GM18909 (cell line): ENCODE measurements around the gene ITPR2.

Experiments used
- ATAC-seq: cut with Tn5 transposase; IDR thresholded peaks from one replicate; pipeline ENCODE4 v1.9.1; 2021; ENCODE audit warnings: mild to moderate bottlenecking; ENCODE audit not compliant: unreplicated experiment, poor library complexity

Gene ITPR2

DNA sequence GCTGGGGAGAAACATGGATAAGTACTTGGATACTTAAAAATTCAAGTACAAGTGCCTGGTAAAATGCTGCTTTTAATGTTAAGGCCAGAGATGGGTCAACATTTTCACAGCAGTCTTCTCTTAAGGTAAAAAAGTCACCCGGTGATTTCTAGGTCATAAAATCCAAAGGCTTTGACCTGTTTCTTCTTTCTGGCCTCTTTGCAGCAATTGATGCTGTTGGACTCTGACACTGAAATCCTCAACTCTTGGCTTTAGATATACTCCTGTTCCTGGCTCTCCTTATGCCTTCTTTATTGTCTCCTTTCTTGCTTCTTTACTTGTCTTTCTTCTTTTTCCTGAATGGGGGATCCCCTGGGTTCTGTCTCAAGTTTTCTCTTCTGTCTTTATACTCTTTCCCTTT, 448.5 kb downstream of the ITPR2 start:
- no peak for ATAC-seq

DNA sequence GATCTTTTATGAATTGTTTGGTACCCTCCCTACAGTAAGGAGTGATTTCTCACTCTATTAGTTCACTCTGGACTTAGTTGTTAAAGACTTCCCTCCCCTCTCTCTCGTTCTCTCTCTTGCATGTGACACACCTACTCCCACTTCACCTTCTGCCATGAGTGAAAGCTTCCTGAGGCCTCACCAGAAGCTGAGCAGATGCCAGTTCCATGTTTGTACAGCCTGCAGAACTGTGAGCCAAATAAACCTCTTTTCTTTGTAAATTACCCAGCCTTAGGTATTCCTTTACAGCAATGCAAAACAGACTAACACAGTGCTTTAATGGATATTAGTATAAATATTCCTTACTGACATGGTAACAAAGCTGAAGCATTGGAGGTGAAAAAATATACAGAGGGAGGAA, 450.0 kb downstream of the ITPR2 start:
- no peak for ATAC-seq

DNA sequence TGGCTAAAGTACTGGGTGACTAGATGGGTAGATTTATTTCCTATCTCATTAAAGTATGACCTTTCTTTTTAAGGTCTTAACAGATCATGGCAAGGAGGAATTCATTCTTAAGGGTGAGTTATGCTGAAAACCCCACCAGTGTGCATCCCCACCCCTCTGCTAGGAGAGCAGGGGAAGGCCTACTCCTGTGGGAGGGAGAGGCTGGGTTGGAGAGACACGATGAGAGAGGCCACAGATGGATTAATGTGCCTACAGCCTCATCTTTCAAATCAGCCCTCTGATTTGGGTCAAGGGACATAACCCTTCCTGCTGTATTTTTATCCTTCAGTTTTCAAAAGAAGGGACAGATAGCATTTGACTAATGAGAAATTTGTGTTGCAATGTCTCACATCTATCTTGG, 452.1 kb downstream of the ITPR2 start:
- no peak for ATAC-seq

DNA sequence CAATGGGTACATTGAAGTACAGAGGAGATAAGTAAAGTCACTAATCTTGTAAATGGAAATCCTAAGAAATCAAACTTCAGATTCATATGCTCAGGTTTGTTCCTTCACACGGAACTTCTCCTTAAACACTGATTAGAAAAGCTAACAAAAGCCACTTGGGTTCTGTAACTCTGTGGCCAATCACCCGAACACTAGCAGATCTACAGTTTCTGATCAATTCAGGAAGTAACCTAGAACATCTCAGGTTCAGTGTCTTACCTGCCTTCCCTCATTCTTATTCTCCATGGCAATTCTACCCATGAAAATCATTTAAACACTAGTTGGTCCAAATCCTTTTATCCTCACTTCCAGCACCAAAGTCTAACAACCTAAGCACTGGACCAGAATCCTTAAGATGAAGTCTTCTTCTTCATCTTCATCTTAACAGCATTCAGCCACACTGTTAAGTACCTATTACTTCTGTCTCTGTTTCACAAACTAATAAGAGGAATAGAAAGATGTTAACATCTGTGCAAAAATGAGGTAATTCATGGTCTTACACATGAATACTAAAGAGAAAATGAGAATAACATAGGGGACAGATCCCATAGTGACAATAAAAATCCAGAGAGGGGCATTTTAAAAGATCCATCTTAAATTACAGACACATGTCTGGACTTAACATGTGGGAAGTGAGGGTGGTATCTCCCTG, 453.1 kb downstream of the ITPR2 start:
- ATAC-seq, result no peak

DNA sequence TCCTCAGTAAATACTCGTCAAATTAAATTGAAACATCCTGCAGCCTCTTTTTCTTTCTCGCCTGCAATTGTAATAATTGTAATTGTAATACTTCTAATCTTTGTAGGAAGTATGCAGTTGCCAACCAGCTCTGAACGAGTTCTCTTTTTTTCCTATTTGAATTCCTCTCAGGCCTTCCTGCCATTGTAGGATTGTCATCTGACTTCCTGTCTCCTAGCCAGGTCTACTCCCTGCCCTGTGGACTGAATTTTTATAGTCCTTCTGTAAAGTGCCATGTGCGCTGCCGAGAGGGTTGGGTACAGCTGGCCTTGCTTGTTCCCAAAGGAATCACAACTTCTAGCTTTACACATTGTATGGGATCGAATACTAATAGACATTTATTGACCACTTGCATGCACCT, 454.3 kb downstream of the ITPR2 start:
- ATAC-seq, result no peak

DNA sequence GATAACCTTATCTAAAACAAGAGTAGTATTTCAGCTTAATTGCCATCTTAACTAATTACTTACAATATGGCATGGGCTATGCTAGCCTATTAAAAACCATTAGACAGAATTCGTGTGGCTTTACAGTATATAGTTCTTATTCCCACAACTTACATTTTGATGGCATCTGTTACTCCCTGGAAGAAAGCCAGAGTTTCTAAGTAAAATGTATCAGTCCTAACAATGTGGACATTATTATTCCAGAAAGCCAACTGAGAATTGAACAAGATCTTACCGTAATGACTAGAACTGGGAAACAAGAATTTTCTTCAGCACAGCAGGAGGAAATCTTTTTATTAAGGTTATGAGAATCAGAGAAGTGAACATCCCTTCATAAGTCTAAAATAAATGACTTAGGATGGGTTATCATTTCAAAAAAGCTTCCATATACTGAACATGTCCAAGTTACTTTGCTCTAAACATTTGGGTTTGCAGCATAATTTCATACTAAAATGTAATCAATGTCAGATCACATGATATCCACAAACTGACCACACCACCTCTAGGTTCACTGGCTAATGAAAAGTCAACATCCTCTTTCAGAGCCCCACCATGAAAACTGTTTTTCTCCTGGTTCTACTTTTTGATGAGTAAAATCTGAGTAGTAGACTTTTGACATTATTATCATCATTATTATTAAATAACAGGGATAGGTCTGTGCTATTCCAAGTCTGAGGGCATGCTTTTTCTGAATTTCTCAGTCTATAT, 457.9 kb downstream of the ITPR2 start:
- ATAC-seq, result no peak

DNA sequence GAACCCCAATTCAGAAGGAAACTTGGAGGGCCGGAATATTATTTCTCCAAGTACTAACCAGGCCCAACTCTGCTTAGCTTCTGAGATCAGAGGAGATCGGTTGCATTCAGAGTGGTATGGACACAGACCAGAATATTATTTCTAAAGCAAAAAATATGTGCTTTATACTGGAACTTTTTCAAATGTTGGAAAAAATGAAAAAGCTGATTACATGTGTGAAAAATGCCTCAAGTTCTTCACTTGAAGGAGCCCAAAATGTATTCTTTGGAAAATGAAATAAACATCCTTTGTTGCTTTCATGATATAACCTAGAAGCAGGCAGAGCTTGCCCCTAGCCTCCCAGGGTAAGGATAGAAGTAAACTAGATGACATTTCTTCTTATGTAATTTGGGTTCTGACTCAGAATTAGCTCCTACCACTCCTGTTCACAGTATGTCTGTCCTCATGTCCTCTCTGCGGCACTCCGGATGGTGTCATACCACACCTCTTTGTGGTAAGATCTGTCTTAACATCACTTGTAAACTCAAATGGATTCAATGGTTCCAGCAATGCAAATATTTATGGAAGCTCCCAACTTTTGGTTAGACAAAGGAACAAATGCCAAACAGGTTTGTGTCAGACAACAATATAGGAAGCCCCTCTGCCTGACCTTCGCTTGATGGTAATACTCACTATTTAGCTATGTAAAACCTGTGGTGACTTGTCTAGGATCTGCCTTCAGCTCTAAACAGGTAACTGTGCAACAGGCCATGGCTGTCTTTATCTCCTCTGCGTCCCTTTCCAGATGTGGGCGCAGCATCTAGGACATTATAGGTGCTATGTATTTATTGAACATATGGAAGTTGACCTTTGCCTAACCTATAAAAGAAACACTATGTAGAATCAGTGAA, 459.1 kb downstream of the ITPR2 start:
- no peak for ATAC-seq

DNA sequence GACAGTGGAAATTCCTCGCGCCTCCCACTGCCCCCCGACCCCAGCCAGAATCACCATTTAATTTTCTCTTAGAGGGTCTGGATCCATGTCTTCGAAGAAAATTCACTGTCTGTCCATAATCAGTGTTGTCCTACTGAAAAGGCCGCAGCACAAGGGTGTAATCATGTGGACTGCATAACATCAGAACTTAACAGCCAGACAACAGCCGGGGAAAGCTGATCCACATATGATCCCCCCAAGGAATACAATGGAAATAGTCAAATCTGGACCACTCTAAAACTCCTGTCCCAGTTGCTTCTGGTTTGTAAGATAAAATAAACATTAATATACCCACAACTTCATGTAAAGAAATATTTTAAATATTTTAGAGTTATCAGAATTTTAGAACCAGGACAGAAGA, 460.1 kb downstream of the ITPR2 start:
- ATAC-seq, result no peak

DNA sequence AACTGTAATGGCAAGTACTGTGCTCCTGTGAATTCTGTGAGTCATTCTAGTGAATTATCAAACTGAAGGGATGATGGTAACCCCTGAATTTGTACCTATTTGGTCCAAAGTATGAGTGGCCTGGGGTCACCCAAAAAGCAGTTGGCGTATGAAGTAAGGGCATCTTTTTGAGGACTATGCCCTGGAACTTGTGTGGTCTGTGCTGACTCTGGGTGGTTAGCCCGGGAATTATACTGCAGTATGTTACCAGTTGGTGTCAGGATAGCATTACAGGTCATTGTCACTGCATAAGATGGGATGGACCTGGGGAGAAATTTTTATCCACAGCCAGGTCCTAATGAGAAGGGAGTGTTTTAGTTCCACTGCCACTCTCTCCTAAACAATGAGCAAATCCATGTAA, 462.9 kb downstream of the ITPR2 start:
- no peak for ATAC-seq

DNA sequence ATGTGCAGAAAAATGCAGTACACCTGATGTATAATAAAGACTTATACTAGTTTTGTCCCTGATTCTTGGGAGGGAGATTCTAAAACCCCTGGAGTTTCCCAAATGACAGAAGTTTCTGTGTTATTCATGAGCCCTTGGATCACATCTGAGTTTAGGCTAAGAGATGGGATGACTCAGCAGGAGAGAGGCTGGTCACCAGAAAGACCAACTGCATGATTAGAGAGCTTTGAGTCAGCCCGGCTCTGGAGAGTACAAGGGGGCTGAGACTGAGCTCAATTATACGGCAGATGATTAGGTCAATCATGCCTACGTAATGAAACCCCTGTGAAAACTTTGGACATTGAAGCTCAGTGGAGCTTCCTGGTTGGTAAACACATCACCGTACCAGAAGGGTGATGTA, 463.4 kb downstream of the ITPR2 start:
- ATAC-seq, result no peak

DNA sequence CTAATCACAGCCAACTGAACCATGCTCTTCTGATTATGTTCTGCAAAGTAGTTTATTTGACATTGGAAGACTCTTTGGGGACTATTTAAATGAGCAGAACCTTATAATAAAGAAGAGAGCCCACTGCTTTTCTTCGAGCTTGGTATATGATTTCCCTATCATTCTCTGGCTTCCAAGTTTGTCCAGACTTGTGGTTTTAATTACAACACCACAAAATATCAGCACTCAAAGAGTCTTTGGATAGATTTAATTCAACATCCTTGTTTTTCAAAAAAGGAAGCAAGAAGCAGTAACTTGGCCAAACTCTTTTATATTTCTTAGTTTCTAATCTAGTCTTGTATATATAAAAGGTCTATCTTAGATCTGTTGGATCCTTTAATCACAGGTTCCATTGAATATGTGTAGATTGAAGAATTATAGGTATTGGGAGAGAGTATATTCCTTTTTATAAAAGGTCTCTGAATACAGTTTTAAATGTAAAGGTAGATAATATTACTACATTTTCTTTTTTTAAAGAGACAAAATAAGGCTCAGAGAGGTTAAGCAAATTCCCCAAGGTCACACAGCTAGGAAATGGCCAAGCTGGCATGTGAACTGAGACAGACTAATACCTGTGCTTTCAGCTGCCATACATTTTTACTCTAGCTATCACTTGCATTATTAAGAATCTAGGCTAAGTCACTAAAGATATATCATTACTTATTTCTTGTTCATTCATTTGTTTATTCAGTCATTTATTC, 464.8 kb downstream of the ITPR2 start:
- ATAC-seq, result no peak

DNA sequence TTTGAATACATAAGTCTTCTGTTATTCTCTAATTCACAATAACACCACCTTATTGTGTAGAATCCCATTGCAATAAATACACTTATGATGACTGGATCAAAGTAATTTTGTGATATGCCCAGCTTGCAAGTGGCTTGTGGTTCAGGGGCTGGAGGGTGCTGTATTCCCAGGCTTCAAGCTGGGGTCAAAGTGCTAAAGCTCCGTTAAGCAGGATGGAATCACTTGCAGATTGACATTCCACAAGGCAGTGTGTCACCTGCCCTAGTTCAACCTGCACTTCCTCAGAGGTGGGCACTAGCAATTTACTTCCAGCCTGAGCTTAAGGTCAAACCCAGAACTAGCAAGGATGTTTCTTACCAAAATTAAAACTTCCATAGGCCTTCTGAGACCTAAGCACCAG, 471.0 kb downstream of the ITPR2 start:
- ATAC-seq, result no peak

DNA sequence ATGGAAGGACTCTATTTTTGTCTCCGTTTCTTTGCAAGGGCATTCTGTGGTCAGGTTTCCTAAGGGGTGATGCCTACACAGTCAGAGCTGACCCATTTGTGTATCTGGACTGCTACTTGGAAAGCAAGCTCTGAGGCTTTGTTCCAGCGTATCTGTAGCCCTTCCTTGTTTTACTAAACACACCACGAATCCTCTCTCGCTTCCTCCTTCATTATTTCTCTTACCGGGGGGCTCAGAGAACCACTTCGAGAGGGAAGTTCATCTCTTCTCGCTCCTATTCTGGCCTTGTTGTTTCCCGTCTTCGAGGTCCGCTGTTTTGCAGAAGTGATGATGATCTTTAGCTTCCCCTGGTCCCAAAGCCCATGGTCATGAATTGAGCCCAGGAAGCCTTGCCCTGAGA, 472.9 kb downstream of the ITPR2 start:
- no peak for ATAC-seq

DNA sequence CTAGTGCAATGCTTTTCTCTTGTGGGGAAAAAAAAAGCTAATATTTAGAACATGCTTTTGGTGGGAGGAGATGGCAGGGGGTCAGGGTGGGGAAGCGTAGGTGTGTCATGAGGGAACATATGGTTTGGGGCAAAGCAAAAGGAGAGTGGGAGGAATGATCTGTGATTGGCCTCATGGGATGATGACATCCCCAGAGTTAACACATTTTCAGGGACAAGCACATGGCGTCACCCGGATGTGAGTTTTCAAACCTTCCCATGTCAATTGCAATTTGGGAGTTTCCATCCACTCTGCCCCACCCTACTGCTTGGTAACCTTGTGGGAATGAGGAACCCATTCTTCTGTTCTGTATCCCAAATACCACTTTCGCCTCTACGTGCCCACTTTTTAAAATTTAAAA, 473.4 kb downstream of the ITPR2 start:
- no peak for ATAC-seq

DNA sequence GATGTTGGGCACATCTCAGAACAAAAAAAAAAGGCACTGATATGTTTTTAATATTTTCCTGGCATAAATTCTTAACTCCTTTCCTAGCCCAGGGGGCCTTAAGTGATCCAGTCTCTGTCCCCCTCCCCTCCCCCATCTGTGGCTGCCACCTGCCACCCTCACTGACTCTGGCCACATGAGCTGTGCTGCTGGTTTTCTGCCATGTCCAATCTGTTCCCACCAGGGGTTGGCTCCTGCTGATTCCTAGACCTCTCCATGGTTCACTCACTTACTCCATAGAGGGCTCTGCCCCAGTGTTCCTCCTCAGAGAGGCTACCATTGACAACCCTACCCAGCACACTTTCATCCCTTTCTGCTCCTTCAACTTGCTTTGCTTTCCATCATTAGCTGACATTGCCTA, 474.3 kb downstream of the ITPR2 start:
- no peak for ATAC-seq

DNA sequence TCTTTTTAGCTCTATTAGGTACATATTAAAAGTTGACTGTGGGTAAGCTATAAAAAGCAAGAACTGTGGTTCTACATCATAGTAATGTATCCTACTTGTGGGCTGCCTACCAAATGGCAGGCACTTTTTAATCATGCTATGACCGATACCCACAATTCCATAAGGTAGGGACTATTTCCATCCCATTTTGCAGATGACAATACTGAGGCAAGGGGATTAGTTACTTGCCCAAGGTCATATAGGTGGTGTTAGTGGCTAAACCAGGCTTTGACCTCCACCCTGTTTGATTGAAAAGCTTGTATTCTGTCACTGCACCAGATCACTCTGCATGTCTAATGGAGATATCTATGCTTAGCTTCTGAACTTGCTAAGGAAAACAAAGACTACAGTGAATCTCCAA, 485.7 kb downstream of the ITPR2 start:
- ATAC-seq, result no peak

DNA sequence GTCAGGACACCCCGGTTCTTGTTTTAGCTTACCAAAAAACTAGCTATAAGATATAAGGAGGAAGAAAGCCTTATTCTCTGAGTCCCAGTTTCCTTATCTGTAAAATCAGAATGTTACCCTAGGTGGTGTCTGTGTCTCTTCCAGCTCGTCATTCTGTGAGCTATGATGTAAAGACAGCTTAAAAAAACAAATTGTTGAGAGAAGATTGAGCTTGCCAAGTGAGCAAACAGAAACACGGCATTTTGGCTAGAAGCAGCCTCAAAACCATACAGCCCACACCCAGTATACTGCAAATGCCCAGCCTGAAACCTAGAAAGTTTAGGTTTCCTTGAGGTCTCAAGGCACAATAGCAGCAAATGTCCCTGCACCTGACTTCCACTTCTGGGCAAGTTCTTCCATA, 486.3 kb downstream of the ITPR2 start:
- no peak for ATAC-seq

DNA sequence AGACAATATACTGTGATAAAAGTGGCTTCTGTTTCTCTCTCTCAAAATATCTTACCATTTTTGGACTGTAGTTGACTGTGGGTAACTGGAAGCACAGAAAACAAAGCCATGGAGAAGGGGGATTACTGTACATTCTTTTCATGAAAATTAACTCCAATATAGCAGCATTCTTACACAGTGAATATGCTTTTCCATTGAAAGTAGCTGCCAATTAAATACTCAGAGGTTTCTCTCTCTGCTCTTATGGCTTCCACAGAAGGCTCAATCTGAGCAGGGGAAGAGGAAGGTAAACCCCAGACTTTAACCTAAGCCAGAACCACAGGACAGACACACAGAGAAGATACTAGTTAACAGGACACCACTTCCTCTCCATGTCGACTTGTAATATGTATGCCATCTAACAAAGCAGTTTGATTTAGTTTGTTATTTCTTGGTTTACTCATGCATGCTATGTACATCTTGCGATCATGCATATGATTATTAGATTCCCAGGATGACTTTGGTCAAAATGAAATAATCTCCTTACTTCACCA, 487.5 kb downstream of the ITPR2 start:
- ATAC-seq, result no peak

DNA sequence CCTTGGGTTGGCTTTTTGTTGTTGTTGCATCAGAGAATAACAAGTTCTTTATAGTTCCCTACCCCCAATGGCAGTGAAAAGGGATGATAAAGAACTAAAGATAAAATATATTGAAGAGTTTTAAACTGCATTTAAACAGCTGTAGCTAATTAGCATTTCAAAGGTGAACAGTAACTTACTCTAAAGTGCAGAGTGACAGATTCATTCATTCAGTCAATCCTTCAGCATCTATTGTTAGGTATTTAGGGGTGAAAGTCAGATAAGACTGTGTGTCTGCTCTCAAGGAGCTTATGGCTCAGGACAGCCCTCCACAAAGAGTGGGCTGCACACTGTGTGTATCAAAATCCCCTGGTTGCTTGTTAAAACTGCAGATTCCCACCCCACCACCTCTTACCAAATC, 491.5 kb downstream of the ITPR2 start:
- ATAC-seq, result no peak

DNA sequence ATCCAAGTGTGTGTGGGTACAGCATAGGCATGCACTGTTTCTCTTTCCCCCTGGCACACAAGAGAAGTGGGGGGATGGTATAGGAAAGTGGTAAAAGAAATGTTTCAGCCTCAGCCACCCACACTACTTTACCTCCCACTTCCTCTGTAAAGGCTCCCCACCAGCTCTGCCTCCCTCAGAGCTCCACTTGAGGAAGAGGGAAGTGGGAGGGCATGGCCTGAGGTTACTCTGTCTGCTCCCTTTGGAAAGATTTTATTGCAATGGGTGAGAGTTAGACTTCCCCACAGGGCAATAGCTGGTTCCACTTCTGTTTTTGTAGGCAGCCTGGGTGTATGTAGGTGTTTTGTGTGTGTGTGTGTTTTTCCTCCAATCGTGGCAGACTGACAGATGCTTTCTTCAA, 492.3 kb downstream of the ITPR2 start:
- ATAC-seq, result peak; percentile 67
